Right hindlimb (tissue), 1 donor: ENCODE measurements around the gene COA7.

Experiments
- DNase-seq: peaks from one replicate; pipeline ENCODE4 v3.0.0-alpha.2; 2018

Gene COA7

GRCh38 chr1:52667984-52668383, 30.2 kb downstream of the COA7 start:
- no peak for DNase-seq

GRCh38 chr1:52667290-52667689, 30.9 kb downstream of the COA7 start:
- DNase-seq, result no peak

- DNase-seq, result peak; percentile 49
Observed at GRCh38 chr1:52665006-52665941, 32.9 kb downstream of the COA7 start.

GRCh38 chr1:52663716-52664115, 34.4 kb downstream of the COA7 start:
- no peak for DNase-seq

GRCh38 chr1:52662645-52663313, 35.4 kb downstream of the COA7 start:
- no peak for DNase-seq

- no peak for DNase-seq
Observed at GRCh38 chr1:52660807-52661206, 37.3 kb downstream of the COA7 start.

GRCh38 chr1:52659851-52660596, 38.1 kb downstream of the COA7 start:
- peak; percentile 49 for DNase-seq

GRCh38 chr1:52659356-52659755, 38.8 kb downstream of the COA7 start:
- no peak for DNase-seq

- no peak for DNase-seq
Observed at GRCh38 chr1:52658795-52659194, 39.4 kb downstream of the COA7 start.

GRCh38 chr1:52657702-52658101, 40.4 kb downstream of the COA7 start:
- DNase-seq, result no peak

- no peak for DNase-seq
Observed at GRCh38 chr1:52654063-52654462, 44.1 kb downstream of the COA7 start.

GRCh38 chr1:52653207-52653849, 44.8 kb downstream of the COA7 start:
- no peak for DNase-seq

GRCh38 chr1:52651904-52652303, 46.2 kb downstream of the COA7 start:
- no peak for DNase-seq

- DNase-seq, result no peak
Observed at GRCh38 chr1:52645261-52645660, 52.9 kb downstream of the COA7 start.

GRCh38 chr1:52641307-52641706, 56.8 kb downstream of the COA7 start:
- no peak for DNase-seq

GRCh38 chr1:52640697-52641096, 57.5 kb downstream of the COA7 start:
- DNase-seq, result no peak

- no peak for DNase-seq
Observed at GRCh38 chr1:52637946-52638345, 60.2 kb downstream of the COA7 start.

- no peak for DNase-seq
Observed at GRCh38 chr1:52636721-52637695, 61.1 kb downstream of the COA7 start.

- no peak for DNase-seq
Observed at GRCh38 chr1:52635321-52636089, 62.6 kb downstream of the COA7 start.
